ENCODE measurements around the gene N4BP2. TPM values are rescaled to one million over a fixed set of nuclear protein-coding genes. Genes with fewer than 3 reads are reported as not detected.

Gene N4BP2
- total and polyA plus RNA-seq, 2 of the 8 experiments (the other 6 are each of a cell fraction or from before 2014, with no cell fraction given): 4.4 to 44.7 TPM

DNA sequence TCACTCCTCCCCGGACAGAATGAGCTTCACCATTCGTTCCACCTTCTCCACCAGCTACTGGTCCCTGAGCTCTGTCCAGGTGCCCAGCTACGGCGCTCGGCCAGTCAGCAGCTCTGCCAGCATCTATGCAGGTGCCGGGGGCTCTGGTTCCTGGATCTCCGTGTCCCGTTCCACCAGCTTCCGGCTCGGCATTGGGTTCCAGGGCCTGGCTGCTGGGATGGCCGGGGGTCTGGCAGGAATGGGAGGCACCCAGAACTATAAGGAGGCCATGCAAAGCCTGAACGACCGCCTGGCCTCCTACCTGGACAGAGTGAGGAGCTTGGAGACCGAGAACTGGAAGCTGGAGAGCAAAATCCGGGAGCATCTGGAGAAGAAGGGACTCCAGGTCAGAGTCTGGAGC is 36.4 kb upstream of the N4BP2 start:
- CTCF ChIA-PET (ENCODE audit: partially characterized antibody): interaction anchor here (0.7 kb wide), 1 partner anchor 14 kb away, joined by 5 read pairs; no protein-coding TSS in a partner anchor
- FAIRE-seq: no peak

More for the DNA sequence above, 36.4 kb upstream of the N4BP2 start:
- H3K36me3 ChIP-seq (ENCODE audit: control insufficient read depth in 2 of 4, insufficient read depth in 4 of 4, low read length in 3 of 4): no peaks in the 10 kb centered on the region
- no peak overlapping the region for H3K18ac ChIP-seq (ENCODE audit: extremely low read depth, low read length)
- no peaks in the 10 kb centered on the region for H4K20me1 ChIP-seq (replicated peaks in 1 of 2; ENCODE audit: control insufficient read depth in 1 of 2, insufficient read depth in 2 of 2, low read length in 2 of 2)
- no peak for DNase-seq (ENCODE audit: low read depth in 1 of 2, low spot score in 2 of 2)
- no peak overlapping the region for H4K91ac ChIP-seq (replicated peaks; ENCODE audit: insufficient read length, low read length)
- no peak overlapping the region for H4K8ac ChIP-seq (ENCODE audit: extremely low read depth, insufficient read depth, low read length)
- H3K56ac ChIP-seq (replicated peaks; ENCODE audit: insufficient read length, low read depth, low read length): no peak overlapping the region
- H3K27ac ChIP-seq (ENCODE audit: low read depth, low read length): no peak overlapping the region
- H2BK15ac ChIP-seq (ENCODE audit: low read length): no peak overlapping the region
- no peak overlapping the region for H2AK5ac ChIP-seq (ENCODE audit: low read depth, low read length)
- H3K9me3 ChIP-seq (ENCODE audit: insufficient read depth in 2 of 2, low read depth in 1 of 2, low read length in 1 of 2): no peaks in the 10 kb centered on the region
- H3K27me3 ChIP-seq (replicated peaks in 1 of 4; ENCODE audit: control insufficient read depth in 3 of 4, extremely low read depth in 1 of 4, insufficient read depth in 3 of 4, low read length in 3 of 4): no peaks in the 10 kb centered on the region
- 83% methylated on average over 10 of the region's 15 CpGs; no CpG with 5 or more reads in 1 of the 2 experiments for WGBS, 2 experiments (ENCODE audit: extremely low coverage in 1 of 2, insufficient coverage in 1 of 2, insufficient read length in 1 of 2, insufficient replicate concordance in 2 of 2, low coverage in 1 of 2, low lambda C conversion rate in 2 of 2, missing lambda C conversion rate in 1 of 2)
- H2BK20ac ChIP-seq (ENCODE audit: low read length): no peak overlapping the region
- H2AFZ ChIP-seq (ENCODE audit: low read length): no peak overlapping the region
- H3K79me1 ChIP-seq (ENCODE audit: low read depth, low read length): no peaks in the 10 kb centered on the region
- POLR2A ChIA-PET (ENCODE audit: partially characterized antibody): no interaction called here
- H3K4me1 ChIP-seq (replicated peaks in 1 of 4; ENCODE audit: control insufficient read depth in 3 of 4, insufficient read depth in 4 of 4, low read length in 3 of 4): no peaks in the 10 kb centered on the region
- H3K9ac ChIP-seq (replicated peaks in 1 of 4; ENCODE audit: extremely low read depth in 1 of 4, low read depth in 3 of 4, low read length in 3 of 4): no peak overlapping the region
- no peak overlapping the region for H2BK5ac ChIP-seq (ENCODE audit: low read depth, low read length)
- H2BK120ac ChIP-seq (replicated peaks; ENCODE audit: low read depth, low read length): no peak overlapping the region
- TF ChIP-seq PHF8 (conservative IDR thresholded peaks at IDR 0.05; ENCODE audit: low read depth, low read length): no peak
- TF ChIP-seq CBX8 (IDR thresholded peaks at IDR 0.05; ENCODE audit: borderline replicate concordance, low read depth, low read length): no peak
- TF ChIP-seq TEAD4 (IDR thresholded peaks at IDR 0.05; ENCODE audit: low read depth, low read length): no peak
- TF ChIP-seq KDM4A (IDR thresholded peaks at IDR 0.05; ENCODE audit: low read depth, low read length, severe bottlenecking): no peak
- no peak for TF ChIP-seq BCL11A (IDR thresholded peaks at IDR 0.05; ENCODE audit: low read depth in 2 of 2, low read length in 2 of 2)
- TF ChIP-seq SRF (IDR thresholded peaks at IDR 0.05; ENCODE audit: low read depth, low read length): no peak
- TF ChIP-seq CEBPB (IDR thresholded peaks at IDR 0.05; ENCODE audit: low read depth, low read length): no peak
- TF ChIP-seq GTF2F1 (IDR thresholded peaks at IDR 0.05; ENCODE audit: borderline replicate concordance, low read depth, low read length): no peak
- H3K79me2 ChIP-seq (ENCODE audit: control insufficient read depth in 1 of 2, insufficient read depth in 2 of 2, low read length in 2 of 2): no peaks in the 10 kb centered on the region
- H3K14ac ChIP-seq (ENCODE audit: insufficient read length): no peak overlapping the region
- no peak overlapping the region for H3K4me2 ChIP-seq (ENCODE audit: insufficient read depth in 1 of 2, low read depth in 2 of 2, low read length in 2 of 2)
- H2BK12ac ChIP-seq (ENCODE audit: low read depth, low read length): no peak overlapping the region
- no peak overlapping the region for H3K4ac ChIP-seq (replicated peaks; ENCODE audit: insufficient read length, low read depth, low read length)
- H3K4me3 ChIP-seq (ENCODE audit: extremely low read depth in 1 of 4, insufficient read depth in 2 of 4, low read depth in 3 of 4, low read length in 4 of 4): no peak overlapping the region
- H3K23me2 ChIP-seq (ENCODE audit: low read depth, low read length): no peaks in the 10 kb centered on the region
- H4K5ac ChIP-seq (ENCODE audit: insufficient read length, low read depth, low read length): no peak overlapping the region
- no peak overlapping the region for H3K23ac ChIP-seq (ENCODE audit: insufficient read length)
